GM21526 (cell line): ENCODE results near the gene SMIM41.

Experiments used
- ATAC-seq: cut with Tn5 transposase; IDR thresholded peaks from one replicate; pipeline ENCODE4 v1.9.1; 2021; ENCODE audit warnings: moderate library complexity; ENCODE audit not compliant: unreplicated experiment, low FRiP score

The SMIM41 gene

DNA sequence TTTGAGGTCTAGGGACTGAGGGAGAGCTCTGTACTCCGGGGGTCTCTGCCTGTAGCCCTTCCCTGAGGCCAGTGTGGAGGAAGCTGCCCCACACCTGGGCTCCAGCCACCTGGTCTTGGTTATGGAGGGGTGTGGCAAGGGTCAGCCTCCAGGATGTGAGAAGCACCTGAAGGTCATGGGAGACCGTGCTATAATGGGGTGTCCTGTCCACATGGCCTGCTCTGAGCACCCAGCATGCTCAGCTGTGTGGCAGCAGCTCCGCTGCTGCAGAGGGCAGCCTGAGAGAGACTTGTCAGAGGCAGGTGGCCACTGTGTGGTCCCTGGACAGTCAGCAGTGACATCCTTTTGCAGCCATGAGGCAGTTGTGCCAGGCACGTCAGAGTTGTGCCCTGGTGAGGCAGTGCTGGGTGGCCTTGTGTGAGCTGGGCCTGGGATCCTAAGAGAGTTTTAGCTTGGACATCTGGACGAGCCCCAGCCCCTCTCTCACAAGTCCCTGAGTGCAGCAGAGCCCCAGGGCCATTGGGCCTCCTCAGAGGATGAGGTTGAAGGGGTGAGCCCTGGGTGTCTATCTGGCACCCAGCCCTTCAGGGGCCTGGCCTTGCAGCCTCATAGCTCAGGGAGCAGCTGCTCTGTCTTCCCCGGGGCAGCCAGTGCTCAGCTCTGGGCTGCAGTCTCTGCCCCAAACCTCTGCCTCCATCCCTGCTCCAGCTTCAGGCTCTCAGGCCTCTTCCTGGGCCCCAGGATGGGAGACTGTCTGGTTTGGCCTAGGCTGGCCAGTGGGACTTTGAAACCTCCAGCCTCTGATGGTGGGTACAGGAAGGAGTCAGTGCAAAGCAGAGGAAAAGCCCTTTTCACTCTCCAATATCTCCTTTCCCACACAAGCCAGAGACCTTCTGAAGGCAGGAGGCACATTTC lies 17.1 kb upstream of the SMIM41 start:
- no peak for ATAC-seq

DNA sequence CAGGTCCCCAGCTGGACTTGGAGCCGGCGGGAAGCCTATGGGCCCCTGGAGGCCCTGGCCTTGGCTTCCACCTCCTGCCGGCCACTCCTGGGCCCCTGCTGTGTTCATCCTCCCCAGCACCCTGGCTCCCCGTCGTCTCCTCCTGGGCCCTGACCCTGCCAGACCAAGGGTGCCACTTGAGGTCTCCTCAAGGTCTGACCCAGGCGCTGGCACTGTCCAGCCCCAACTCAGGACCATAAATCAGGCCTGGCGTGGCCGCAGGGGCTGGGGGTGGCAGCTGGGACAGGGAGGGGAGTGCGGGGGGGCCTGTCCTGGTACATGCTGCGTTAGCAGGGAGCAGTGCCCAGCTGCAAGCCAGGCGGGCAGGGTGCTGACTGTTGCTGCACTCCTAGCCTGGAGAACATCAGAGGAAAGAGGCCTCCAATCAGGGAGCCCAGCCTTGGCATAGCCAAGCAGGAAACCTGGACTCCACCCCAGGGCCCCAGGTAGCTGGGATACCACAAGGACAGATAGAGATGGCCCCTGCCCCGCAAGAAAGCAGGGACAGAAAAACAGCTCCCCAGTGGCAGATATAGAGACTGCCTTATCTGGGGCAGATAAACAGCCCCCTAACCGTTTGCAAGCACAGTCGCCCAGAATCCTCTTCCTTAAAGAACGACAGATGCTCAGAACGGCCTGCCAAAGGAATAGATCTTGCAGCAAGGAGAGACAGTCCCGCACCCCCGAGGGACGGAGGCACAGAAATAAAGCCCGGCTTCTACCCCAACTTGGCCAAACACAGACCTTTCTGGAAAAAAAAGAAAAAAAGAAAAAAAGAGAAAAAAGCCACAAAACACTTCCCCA lies 16.2 kb upstream of the SMIM41 start:
- no peak for ATAC-seq

DNA sequence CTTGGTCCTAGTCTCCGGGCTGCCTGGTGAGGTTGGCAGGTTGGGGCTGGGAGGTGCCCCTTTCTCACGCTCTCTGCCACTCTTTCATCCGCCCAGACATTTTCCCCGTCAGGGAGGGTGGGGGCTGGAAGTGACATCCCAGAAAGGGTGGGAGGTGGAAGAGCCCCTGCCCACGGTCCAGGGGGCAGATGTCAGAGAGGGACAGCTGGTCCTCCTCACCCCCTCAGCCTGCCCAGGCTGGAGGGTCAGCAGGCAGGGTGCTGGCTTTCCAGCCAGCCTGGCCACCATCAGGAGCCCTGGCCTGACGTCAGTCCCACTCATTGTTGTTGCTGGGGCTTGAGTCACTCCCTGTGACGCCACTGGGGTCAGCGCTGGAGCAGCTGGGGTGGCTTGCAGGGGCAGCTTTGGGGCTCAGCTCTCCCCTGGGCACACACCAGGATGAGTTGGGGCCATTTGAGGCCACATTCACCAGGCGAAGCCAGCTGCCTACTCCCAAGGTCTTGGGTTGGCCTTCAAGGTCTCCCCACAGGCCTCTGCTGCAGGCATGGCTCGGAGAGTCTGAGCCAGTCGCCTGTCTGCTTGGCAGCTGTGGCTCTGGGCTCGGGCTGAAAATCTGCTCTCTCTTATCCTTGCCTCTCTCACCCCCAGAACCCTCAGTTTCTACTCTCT lies 15.4 kb upstream of the SMIM41 start:
- ATAC-seq, result no peak

DNA sequence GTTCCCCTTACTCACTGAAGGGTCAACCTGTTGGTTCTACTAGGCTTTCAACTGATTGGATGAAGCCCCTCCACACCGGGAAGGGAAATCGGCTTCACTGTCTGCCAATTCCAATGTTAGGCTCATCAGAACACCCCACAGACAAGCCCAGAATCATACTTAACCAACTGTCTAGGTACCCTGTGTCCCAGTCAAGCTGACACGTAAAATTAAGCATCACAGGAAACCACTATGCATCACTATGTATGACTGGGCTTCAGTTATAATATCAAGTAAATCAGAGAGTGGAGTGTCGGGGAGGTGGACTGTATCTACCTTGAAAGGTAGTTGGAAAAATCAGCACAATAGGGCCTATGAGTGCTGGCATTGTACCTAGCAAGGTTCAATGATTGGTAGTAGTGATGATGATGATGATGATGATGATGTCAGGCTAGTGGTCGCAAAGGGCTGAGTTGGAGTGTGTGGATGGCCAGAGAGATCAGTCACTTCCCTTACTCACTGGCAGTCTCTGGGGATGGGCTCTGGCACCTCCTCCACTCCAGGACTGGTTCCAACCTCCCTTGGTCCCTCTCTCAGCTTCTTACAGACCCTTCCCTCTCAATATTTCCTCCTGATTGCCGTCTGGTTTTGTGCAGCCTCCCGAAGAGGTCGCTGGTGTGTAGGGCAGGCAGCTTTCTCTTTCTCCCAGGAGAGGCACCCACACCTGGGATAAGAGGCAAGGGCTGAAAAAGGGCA lies 13.0 kb upstream of the SMIM41 start:
- no peak for ATAC-seq

GRCh38 chr12:52067081-52067374 lies 12.5 kb upstream of the SMIM41 start:
- ATAC-seq, result no peak

DNA sequence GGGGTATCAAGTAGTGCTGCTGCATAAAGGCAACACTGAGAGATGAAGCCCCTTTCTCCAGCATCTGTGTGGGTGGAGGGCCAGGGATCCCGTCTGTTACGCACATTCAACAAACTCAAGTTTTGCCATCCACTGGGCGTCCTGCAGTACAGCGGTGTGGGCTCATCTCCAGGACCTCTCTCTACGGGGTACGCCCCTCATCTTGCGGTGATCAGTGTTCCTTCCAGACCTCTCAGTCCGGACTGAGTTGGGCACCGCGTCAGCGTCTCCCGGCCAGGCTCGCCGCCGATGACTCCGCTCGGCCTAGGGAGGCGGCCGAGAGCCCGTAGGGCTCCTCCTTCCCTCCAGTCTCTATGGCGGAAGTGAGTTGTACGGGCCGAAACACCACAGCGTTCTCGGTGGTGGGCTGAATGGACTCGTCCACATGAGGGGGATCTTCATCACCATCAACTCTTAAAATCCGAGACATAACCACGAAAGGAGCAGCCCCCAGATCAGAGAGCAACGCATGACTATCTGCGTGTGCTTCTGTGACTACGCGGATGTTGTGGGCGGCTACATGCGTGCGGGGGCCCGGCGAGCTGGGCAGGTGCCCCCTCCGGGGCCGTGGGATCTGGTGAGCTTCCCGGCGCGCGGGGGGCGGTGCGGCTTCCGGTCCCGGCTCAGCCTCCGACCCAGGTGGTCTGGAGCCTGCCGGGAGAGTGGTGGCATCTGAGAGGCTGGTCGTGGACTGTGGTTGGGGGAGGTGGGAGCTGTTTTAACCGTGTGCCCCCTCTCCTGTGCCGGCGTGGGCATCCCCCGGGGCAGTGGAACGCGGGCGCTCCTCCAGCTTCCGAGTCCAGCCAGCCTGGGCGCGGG lies 9.9 kb upstream of the SMIM41 start, which contains the start of gene ATG101:
Gene ATG101 (plus strand): TSS at position 652 of the 858 bp plus-strand sequence. CDS start 3,673 bp downstream, outside the sequence.
- peak; percentile 93 for ATAC-seq

- peak; percentile 7 for ATAC-seq
Observed at GRCh38 chr12:52070185-52070925, 9.1 kb upstream of the SMIM41 start.

DNA sequence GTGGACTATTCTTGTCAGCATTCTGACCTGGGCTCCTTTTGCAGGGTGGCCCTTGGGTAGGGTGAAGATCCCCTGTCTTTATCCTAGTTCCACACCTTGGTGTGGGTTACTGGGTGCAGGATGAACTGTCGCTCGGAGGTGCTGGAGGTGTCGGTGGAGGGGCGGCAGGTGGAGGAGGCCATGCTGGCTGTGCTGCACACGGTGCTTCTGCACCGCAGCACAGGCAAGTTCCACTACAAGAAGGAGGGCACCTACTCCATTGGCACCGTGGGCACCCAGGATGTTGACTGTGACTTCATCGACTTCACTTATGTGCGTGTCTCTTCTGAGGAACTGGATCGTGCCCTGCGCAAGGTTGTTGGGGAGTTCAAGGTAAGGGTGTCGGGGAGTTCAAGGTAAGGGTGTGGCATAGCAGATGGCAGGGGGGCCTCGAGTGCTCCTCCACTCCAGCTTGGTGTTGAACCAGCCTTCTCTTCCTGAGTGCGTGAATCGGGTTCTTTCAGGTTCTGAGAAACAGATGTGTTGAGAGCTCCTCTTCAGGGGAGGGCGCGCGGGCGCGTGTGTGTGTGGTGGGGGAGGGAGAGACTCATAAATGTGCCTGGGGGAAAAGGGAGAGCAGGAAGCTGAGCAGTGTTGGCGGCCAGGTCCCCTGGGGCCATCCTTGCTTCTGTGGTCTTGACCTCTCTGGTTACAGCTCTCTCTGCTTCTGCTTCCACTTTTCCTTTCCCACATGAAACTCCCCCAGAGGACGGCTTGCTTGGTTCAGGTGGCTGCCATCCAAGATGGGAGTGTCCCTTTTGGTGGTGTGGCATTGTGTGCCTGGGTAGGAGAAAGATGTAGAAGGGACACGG lies 5.7 kb upstream of the SMIM41 start:
- ATAC-seq, result no peak

DNA sequence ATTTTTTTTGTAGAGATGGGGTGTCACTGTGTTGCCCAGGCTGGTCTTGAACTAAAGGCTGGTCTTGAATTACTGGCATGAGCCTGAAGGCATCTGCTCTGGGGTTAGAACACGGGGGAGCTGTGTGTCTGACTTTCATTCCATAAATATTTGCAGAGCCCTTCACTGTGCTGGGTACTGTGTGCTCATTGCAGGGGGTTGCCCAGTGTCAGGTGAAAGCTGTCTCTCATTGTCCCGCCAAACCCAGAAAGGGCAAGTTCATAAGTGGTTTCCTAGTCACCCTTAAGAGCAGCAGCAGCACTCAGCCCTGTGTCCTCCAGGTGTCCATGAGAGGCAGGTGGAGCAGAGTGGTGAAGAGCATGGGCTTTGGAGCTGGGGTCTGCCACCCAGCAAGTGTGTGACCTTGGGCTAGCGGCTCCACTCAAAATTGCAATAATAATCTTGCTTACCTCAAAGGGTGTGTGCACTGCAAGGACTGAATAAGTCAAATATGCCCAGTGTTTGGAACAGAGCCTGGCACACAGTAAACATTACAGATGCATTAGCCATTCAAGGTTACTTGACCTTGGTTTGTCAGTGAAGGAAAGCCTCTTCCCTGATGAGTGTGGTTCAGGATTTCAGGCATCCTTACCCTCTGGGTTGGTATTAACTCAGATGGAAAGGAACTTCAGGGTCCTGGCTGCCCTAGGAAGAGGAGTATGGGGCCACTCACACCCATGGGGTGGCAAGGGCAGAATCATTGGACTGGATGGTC lies 4.4 kb upstream of the SMIM41 start:
- no peak for ATAC-seq

DNA sequence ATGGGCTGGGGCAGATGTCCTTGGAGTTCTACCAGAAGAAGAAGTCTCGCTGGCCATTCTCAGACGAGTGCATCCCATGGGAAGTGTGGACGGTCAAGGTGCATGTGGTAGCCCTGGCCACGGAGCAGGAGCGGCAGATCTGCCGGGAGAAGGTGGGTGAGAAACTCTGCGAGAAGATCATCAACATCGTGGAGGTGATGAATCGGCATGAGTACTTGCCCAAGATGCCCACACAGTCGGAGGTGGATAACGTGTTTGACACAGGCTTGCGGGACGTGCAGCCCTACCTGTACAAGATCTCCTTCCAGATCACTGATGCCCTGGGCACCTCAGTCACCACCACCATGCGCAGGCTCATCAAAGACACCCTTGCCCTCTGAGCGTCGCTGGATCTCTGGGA lies 2.7 kb upstream of the SMIM41 start:
- no peak for ATAC-seq

DNA sequence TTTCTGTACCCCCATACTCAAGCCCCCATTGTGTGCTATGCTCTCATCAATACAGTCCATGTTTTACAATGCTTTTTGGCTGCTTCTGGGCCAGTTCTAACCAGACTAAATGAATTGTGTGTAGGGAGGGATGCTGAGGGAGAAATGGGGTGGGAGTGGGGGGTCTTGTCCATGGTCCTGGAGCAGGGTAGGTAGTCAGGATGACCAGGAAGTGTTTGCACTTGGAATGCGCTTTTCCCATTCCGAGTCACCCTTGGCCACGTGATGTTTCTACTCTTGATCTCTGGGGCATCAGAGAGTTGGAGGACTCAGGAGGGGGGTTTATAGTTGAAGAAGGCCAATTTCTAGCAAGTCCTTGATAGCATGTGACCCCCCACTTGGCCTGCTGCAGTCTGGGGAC lies 1.2 kb upstream of the SMIM41 start:
- no peak for ATAC-seq

DNA sequence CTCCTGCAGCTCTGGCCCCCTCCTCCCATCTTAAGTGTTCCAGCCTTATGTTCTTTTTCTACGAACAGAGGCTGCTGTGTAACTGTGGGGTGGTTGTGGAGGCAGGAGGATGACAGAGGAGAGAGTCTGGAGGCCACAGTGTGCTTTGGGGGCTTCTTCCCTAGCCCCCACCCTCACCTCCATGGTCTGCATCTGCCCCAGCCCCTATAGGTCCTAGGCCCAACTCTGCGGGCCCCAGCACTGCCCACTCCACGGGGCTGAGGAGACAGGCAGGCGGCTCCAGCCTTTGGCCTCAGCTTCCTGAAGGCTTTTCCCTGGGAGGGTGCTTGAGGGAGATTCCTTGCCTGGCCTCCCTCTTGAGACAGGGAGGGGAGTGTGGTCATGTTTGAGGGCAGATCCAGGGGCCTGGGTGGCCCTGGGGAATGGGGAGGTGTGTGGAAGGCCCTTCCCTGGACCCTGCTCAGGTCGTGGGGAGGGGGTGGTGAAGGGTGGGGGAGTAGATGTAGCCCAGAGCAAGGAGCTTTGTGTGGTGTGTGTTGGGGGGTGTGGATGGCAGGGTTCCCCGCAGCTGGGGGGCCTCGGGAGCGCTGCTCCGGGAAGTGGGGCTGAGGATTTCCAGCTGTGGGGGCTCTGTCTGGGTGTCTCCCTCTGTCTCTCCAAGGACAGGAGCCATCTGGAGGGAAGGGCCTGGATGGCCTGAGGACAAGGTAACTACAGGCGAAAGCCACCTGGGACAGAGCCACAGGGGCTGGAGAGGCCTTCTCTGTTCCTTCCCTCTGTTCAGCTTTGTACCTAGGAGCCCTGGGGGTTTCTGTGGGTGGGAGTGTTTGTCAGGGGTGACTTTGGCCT lies 1.1 kb downstream of the SMIM41 start:
- ATAC-seq, result no peak

- no peak for ATAC-seq
Observed at GRCh38 chr12:52081263-52081733, 1.8 kb downstream of the SMIM41 start.

DNA sequence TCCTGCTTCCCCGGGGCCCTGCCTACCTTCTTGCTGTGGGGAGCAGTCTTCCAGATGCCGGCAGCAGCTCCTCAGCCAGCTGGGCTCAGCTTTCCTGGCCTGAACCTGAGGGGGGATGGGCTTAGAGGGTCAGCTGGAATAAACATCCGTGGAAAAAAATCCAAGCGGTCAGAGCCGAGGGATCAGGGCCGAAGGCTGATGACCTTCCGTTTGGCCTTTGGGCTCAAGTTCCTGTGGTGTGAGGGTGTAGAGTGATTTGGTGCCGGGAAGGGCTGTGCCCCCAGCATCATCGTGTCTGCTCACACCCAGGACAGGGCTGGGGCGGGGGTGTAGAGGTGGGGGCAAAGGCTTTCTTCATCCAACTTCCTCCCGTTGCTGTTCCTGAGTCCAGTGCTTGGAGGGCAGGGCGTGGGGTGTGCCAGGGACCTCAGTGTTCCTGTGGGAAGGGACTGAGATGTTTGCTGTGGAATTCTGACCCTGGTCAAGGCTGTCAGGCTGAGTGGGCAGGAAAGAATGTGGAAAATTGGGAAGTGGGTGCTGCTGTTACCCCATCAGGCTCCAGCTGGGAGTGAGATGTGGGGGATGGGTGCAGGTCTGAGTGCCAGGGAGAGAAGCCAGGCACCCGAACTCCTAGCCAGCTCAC lies 2.6 kb downstream of the SMIM41 start:
- ATAC-seq, result no peak

DNA sequence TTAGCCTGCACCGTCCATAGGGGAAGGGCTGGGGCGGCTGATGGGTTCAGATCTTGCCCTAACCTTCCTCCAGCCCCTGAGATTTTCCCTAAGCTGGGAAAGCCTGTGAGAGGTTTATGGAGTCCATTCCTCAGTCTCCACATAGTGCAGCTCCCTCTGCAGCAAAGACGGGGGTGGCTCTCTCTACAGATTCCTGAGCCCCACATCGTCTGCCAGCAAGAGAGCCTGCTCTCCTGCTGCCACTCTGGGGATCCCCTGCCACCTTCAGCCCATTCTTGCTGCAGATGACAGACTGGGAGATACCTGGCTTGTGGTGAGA lies 3.1 kb downstream of the SMIM41 start:
- ATAC-seq, result no peak
